ENCODE results near the gene MEF2C.
A peak's percentile ranks its signal among the peaks of the same experiment; 100 is the strongest.

The MEF2C gene

GRCh38 chr5:88745093-88745696, 137.8 kb downstream of the MEF2C start:
- DNase-seq: no peak

- no peak for DNase-seq
These were observed 139.7 kb downstream of the MEF2C start for GRCh38 chr5:88743231-88743834.

GRCh38 chr5:88741964-88742363, 141.0 kb downstream of the MEF2C start:
- no peak for DNase-seq

- DNase-seq: no peak
These were observed 142.3 kb downstream of the MEF2C start for GRCh38 chr5:88740604-88741185.

- DNase-seq: no peak
These were observed 146.5 kb downstream of the MEF2C start for GRCh38 chr5:88736494-88736893.

- DNase-seq: no peak
These were observed 148.0 kb downstream of the MEF2C start for GRCh38 chr5:88734983-88735382.

- no peak for DNase-seq
These were observed 148.8 kb downstream of the MEF2C start for GRCh38 chr5:88734191-88734640.

GRCh38 chr5:88732862-88733261, 150.1 kb downstream of the MEF2C start:
- no peak for DNase-seq

GRCh38 chr5:88732181-88732633, 150.8 kb downstream of the MEF2C start:
- DNase-seq: no peak

GRCh38 chr5:88729829-88730182, 153.2 kb downstream of the MEF2C start:
- no peak for DNase-seq

- peak; percentile 81 for DNase-seq
These were observed 153.7 kb downstream of the MEF2C start for GRCh38 chr5:88729084-88729828.

GRCh38 chr5:88727705-88728313, 155.2 kb downstream of the MEF2C start:
- DNase-seq: no peak

GRCh38 chr5:88725454-88725853, 157.5 kb downstream of the MEF2C start:
- no peak for DNase-seq

GRCh38 chr5:88724201-88724600, 158.8 kb downstream of the MEF2C start:
- DNase-seq: no peak

- DNase-seq: no peak
These were observed 160.4 kb downstream of the MEF2C start for GRCh38 chr5:88722546-88723073.

- DNase-seq: no peak
These were observed 163.6 kb downstream of the MEF2C start for GRCh38 chr5:88719434-88719833.

GRCh38 chr5:88718736-88719135, 164.2 kb downstream of the MEF2C start:
- peak; percentile 30 for DNase-seq

- DNase-seq: no peak
These were observed 166.9 kb downstream of the MEF2C start for GRCh38 chr5:88716101-88716500.

GRCh38 chr5:88715503-88715902, 167.5 kb downstream of the MEF2C start:
- DNase-seq: no peak

- DNase-seq: no peak
These were observed 169.2 kb downstream of the MEF2C start for GRCh38 chr5:88713818-88714217.

- no peak for DNase-seq
These were observed 174.1 kb downstream of the MEF2C start for GRCh38 chr5:88708682-88709398.

- no peak for DNase-seq
These were observed 175.0 kb downstream of the MEF2C start for GRCh38 chr5:88708021-88708420.
